Stimulated activated naive CD4-positive, alpha-beta T cell treated with Interleukin-2 at 50 U/mL for 16 hours (primary cell): ENCODE results near the gene TTC28.
"Not testable (repeated sequence)": the region's sequence is repeated elsewhere in the genome, so short reads cannot be mapped to it uniquely, and the experiment has no call there.

ENCODE experiments used
- DNase-seq: peaks from one replicate; lab custom pipeline; 2025; lab: John Stamatoyannopoulos, UW

The TTC28 gene

DNA sequence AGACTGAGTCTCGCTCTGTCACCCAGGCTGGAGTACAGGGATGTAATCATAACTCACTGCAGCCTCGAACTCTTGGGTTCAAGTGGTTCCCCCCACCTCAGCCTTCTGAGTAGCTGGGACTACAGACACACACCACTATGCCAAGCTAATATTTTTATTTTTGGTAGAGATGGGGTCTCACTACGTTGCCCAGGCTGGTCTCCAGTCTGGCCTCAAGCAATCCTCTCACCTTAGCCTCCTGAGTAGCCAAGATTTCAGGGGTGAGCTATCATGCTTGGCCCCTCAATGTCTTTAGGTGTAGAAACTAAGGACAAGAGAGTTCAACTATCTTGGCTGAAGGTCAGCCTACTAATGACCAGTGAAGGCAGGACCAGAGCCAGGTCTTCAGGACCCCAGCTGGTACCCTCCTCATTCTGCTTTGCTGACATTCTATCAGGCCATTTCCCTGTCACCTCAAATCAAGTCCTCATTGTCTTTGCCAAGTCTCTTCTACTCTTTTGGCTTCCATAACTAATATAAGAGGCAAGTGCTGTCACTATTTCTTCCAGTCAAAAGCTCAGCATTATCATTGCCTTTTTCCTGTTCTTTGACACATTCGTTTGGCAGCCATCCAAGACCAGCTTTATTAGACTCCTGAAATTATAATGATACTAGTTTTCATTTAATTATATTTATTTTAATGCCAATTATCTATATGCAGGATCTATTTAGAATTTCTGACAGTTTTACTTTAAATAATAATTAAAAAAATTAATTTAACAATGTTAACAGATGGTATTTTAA is 496.4 kb downstream of the TTC28 start:
- DNase-seq = no peak

DNA sequence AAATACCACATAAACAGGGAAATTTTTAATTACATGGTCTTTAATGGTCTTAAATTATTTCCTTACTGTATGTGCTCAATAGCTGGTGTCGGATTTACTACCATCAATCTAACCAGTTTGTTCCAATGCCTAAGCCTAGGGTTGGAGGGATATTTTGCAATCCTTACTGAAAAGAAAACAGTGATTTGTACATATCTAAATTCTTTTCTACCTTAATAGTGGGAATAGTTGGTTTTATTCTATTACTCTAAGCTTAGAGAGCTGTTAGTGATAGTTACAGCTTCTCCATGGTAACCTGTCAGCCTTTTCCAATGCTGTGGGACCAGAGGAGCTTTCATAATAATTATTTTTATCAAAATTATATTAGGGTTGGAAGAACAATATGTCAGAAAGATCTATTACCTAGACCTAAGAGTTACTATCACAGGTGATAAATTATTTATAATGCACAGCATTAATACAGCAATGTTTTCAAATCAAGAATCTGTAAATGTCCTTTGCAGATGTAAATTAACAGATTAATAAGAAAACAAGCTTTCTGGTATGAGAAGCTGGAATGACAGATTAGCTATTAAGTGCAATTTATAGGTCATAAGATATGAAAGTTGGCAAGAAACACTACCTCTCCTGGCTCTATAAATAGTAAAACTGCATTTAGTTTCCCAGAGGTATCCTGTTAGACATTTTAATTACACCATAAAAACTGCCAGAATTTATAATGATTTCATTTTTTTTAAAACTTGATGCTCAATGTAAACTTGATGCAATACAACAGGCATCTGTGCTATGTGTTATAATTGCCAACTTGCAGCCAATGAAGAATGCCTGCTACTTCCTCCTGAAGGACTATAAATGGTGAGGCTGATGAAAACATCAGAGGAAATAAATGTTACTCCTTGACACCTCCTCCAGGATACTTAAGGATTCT is 498.6 kb downstream of the TTC28 start:
- DNase-seq = no peak

DNA sequence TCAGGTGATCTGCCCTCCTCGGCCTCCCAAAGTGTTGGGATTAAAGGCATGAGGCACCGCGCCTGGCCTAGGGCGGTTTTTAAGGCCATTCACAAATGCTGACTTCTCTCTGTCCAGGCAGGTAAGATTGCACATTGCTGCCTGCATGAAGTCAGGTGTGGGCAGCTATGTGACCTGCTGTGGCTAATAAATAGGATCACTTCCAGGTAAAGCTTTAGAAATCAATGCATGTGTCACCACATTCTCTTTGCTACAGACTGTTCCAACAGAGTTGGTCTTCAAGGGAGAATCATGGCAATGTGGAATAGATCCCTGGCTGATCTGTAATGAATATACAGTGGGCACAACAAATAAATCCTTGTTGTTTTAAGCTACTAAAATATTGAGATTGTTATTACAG is 500.2 kb downstream of the TTC28 start:
- no peak for DNase-seq

DNA sequence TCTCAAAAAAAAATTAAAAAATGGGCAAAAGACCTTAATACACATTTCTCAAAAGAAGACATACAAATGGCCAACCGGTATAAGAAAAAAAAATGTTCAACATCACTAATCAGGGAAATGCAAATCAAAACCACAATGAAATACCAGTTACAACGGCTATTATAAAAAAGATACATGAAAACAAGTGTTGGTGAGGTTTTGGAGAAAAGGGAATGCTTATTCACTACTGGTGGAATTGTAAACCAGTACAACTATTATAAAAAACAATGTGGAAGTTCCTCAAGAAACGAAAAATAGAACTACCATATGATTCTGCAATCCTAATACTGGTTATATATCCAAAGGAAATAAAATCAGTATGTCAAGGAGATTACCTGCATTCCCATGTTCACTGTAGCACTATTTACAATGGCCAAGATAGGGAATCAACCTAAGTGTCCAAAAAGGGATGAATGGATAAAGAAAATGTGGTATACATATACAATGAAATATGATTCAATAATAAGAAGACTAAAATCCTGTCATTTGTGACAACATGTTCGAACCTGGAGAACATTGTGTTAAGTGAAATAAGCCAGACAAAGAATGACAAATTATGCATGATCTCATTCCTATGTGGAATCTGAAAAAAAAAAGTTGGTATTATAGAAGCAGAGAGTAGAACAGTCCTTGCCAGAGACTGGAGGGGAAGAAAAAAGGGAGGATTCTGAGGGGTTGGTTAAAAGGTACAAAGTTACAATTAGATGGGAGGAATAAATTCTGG is 503.7 kb downstream of the TTC28 start:
- no peak for DNase-seq

DNA sequence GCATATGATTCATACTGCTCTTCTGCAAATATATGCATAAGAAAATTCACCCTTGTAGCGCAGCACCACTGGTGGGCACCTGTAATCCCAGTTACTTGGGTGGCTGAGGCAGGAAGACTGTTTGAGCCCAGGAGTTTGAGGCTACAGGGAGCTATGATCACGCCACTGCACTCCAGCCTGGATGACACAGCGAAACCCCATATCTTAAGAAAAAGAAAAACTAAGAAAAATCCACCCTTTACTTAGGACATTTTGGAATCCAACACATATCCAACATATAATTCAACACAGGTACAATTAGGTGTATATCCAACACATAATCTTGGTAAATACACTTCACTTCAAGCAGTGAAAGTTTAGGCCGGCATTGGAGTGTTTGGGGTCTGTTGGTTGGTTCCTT is 505.1 kb downstream of the TTC28 start:
- no peak for DNase-seq

DNA sequence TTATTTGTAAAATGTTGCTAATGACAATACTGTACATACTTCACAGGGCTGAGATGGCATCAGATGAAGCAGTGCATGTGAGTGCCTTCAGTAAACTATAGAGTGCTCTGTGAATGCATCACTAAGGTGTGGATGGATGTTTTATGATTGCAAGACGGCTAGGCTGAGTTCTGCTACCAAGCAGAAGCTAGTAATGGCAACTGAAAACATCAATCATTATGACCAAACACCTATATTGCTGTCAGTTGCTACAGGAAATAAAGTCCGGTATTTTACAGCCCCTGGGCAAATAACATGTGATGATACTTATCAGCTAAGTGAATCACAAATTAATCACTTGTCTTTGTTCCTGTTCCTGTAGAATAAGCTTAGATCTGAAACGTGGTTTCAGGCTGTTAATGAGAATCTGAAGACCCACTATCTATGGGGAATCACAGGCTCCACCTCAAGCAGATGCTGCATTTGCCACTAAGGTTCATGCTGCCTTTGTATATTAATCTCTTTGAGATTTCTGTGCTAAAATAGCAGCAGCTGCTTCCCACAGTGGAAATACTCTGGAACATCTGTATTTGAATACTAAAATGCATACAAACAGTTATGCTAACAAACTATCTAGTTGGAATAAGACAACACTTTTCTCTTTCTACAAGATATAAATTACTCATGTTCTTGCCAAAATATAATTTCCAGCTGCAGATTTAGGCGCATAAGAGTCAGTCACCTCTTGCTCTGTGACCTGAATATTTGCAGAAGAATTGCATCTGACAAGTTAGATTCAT is 506.6 kb downstream of the TTC28 start:
- no peak for DNase-seq

DNA sequence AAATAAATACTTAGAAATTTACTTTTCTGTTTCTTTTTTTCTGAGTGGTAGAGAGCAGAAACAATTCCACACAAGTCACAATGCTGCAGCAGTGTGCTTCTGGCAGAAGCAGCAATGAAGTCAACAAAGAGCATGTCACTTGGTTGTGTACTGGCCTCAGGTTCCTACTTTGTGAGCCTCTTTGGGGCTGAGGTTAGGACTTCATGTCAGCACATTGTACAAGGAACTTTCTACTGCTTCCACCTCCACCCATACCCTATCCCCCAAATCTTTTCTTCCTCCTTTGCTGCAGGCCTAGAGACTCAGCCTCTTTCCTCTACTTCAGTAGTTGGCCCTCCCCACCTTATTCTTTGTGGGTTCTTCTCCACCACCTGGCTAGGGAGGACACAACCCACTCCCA is 507.9 kb downstream of the TTC28 start:
- no peak for DNase-seq

DNA sequence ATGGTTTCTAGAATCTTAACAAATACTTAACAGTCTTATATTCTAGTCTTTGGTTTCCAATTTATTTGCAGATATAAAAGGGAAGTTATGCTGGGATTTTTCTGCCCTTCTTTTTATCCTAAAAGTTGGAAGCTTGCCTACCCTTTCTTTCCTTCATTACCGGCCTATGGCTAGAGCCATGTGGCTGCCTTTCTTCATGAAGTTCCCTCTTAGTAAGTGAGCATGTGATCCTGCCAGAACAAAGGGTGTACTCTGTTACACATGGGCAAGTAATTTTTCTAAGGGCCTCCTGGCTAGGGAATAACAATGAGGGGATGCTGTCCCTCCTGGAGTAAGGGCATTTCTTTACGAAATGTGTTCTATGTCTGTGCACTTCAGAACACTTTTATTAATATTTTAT is 508.5 kb downstream of the TTC28 start:
- DNase-seq = no peak

DNA sequence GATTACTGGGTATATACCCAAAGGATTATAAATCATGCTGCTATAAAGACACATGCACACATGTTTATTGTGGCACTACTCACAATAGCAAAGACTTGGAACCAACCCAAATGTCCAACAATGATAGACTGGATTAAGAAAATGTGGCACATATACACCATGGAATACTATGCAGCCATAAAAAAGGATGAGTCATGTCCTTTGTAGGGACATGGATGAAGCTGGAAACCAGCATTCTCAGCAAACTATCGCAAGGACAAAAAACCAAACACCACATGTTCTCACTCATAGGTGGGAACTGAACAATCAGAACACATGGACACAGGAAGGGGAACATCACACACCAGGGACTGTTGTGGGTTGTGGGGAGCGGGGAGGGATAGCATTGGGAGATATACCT is 510.3 kb downstream of the TTC28 start:
- DNase-seq = not testable (repeated sequence)

DNA sequence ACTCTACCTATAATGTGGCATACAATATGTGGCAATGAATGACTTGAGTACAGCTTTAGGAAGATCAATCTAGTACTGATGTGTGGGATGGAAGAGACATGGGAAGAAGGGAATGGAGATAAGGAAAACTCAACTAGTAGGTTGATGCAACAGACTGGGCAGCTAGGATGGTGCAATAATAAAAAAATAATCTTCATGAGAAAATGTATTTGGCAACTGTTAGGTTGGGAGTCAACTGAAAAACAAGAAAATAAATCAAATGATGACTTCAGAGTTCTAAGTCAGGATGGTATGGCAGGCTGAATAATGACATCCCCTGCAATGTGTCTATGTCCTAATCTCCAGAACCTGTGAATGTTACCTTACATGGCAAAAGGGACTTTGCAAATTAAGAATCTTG is 523.8 kb downstream of the TTC28 start:
- DNase-seq = no peak

DNA sequence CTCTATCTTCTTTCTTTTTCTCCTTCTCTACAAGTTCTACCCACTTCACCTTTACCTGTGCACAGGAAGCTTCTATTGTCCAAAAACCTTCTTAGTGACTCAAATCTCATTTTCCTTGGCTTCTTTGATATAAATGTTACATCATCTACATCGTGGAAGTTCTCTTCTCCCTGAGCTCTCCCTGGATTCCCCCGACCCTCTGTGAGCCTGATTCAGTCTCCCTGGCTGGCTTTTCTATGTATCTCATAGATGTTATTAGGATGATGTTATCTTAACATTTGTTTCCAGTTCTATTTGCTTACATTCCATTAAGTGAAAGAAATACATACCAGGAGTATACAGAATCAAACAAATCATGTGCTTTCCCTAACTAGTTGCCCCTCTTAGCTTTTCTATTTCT is 524.8 kb downstream of the TTC28 start:
- no peak for DNase-seq

DNA sequence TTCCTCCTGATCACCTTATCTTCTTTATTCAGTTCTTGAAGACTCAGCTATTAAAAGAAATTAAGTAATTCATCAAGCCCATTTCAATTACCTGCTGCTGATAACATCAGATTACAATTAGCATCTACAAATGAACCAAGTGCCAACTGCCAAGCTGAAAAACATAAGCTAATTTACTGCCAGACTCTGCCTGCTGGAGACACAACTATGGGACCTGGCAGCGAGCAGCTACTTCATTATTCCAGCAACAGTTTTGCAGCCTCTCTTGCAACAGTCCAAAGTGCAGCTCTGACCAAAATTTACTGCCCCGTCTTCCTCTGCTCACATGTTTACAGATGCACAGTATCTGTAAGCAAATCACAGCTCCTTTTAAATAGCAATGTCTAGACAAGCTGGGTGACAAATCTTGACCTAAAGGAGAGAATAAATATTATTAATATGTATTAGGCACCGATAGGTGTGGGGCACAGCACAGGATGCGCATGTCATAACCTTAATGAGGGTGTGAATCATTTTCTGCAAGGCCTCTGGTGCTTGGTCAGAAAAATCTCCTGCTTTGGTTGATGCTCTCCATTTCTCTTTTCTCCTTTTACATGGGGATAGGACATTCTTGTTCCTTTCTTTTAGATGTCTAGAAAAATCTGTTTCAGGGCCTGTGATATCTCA is 528.4 kb downstream of the TTC28 start:
- DNase-seq = no peak

DNA sequence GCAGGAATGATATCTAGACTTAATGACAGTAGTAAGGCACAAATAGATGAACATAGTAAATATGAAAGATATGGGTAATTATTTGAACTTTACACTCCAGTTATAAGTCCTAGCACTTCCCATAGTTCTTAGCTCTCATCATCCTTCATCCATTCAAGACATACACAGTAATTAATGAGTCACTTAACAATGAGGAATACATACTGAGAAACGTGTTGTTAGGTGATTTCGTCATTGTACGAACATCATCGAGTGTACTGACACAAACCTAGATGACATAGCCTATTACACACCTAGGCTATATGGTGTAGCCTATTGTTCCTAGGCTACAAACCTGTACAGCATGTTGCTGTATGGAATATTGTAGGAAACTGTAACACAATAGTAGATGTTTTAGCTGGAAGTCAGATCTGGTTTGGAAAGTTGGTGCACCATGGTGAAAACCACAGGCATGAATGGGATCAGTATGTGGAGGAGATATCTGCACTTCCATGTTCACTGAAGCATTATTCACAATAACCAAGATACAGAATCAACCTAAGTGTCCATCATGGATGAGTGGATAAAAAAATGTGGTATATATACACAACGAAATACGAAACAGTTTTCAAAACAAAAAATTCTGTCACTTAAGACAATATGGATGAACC is 530.7 kb downstream of the TTC28 start:
- no peak for DNase-seq

DNA sequence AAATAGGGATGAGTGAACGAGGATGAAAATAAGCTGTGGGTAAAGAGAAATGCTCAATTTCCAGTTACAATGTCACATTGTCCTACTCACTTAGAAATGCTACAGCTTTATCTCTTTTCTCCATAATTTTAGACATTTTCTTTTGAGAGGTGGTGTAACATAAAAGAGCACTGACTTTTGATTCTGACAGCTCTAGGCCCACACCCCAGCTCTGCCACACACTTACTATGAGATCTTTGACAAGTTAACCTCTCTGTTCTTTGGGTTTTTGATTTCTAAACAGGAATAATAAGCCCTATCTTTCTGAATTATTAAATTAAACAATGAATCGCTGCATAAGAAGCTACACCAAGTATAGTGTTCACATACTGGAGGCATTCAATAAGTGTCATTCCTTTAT is 532.2 kb downstream of the TTC28 start:
- no peak for DNase-seq

DNA sequence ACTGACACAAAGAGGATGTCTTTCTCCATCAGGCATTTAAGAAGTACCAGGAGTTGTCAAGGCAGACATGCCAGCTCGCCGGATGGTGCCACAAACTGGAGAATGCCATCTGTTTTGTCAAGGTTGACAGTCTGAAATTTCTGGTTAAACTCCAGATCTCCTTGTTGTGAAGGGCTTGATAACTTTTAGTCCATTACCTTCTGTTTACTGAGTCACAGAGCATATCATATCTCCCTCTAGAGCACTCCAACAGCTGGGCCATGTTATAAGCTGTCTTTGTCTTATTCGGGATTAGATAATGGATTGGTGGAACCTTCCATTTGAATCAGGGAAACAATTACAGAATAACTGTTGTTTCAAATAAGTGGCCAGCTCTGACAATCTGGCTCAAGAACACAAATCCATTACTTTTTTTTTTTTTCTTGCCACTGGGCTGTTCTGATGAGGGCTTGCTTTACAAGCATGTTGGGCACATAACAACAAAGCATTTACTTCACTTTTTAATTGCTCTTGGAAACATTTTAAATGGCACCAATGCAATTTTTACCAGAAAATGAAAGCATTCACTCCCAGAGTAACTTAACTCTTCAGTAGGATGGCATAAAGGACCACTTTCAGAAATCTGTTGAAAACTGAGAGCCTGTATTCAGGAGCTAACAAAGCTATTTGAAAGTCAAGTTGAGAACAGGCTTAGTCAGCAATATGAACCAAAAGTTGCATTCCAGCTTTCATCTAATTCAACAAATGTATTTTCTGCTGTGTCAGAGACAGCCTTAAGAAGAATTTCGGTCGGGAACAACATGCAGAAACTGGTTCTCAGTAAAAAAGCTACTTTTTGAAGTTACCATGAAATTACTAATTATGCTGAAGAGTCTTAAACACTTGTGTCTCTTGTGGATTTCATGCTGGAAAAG is 533.0 kb downstream of the TTC28 start:
- no peak for DNase-seq

DNA sequence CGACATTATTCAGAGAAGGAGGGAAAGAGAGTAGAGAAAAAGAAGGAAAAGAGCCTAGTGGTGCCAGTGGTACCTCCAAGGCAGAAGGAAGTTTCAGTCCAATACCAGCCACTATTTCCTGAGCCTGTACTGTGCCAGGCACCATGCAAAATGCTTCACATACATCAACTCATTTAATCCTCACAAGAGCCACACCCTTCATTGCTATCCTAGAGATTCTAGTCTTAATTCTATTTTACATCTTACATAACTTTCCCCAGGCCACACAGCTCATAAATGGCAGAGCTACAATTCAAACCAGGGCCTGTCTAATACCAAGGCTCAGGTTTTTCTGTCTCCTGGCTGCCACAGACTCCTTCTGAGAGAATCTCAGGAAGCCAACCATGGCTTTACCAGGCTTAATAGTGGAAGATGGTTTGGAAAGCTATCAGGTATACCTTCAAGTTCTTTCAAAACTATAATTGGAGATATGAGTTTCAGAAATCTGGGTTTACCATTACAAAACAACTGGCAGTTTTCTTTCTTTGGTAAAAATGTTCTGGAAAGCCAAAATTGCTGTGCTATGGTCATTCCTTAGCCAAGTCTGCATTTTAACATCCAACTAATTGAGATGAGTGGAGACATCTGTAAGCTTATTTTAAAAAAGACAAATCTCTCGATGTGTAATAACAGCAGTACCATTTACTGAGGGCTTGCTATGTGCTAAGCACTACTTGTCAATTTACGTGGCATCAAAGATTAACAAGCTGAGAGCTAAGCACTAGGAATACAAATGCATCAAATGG is 535.5 kb downstream of the TTC28 start:
- DNase-seq = no peak

DNA sequence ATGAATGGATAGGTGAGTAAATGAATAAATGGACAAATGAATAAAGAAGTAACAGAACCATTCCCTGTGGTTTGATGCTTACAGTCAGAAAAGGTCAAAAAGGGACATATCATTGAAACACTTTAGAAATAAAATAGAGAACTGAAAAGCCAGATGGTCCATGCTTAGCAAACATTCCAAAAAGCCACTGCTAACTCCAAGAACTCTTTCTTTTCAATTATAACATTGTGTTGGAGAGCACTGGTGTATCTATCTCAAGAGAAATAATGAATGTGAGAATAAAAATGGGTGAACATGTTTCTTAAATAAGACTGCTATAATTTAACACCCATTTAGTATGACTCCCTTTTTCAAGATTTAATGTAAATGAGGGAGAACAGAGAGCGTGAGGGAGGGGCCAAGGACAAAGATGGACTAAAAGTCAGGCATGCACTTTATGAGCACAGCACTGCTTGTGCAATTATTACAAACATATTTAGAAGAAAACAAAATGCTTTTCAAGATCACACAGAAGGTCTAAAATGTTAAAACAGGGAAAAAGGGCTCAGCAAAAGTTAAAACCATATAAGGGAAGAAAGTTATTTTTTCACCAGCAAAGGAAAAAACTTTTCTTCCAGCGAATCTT is 536.3 kb downstream of the TTC28 start:
- no peak for DNase-seq

DNA sequence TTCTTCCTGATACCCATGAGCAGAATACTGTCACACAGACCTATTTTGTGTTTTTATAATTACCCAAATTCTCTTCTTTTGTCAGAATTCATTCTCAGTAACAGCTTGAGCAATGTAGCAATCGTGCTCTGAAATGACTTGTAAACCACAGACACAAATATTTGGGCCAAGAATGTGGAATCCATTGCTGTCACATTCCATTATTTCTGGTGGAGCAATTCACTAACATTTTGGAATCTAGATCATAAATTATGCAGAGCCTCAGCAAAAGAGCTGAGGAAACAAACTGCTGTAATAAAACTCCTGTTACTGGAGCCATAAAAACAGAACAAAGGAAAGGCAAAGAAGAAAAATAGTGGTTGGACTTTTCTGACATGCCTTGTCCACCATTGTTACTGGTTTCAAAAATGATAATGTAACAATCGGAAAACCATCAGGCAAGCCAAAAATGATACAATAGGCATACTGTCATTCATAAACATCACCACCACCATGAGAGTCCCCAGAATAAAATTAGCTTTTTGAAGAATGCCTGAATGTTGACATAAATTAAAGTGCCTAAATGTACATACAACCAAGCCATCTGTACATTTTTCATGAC is 537.2 kb downstream of the TTC28 start:
- DNase-seq = no peak
